Endothelial cell (in vitro differentiated cells): Measurements from ENCODE around the gene CAMKK2. TPM values are rescaled to one million over a fixed set of nuclear protein-coding genes. Genes with fewer than 3 reads are reported as not detected.

Experiments
- DNase-seq: peaks from one replicate; pipeline ENCODE4 v3.0.0; 2021; ENCODE audit warnings: low spot score
- H3K27ac Mint-ChIP-seq: one replicate; pipeline ENCODE4 v1.8.0; 2021; ENCODE audit warnings: mixed read lengths, inconsistent platforms; ENCODE audit not compliant: unreplicated experiment
- H3K27me3 Mint-ChIP-seq: one replicate; pipeline ENCODE4 v1.8.0; 2021; ENCODE audit warnings: mild to moderate bottlenecking, moderate library complexity, mixed read lengths, inconsistent platforms; ENCODE audit not compliant: unreplicated experiment
- H3K36me3 Mint-ChIP-seq: one replicate; pipeline ENCODE4 v1.8.0; 2021; ENCODE audit warnings: mild to moderate bottlenecking, low read depth, mixed read lengths, inconsistent platforms; ENCODE audit not compliant: unreplicated experiment
- H3K4me1 Mint-ChIP-seq: one replicate; pipeline ENCODE4 v1.8.0; 2021; ENCODE audit warnings: mild to moderate bottlenecking, mixed read lengths, inconsistent platforms; ENCODE audit not compliant: unreplicated experiment
- H3K4me3 Mint-ChIP-seq: one replicate; pipeline ENCODE4 v1.8.0; 2021; ENCODE audit warnings: mild to moderate bottlenecking, mixed read lengths, inconsistent platforms; ENCODE audit not compliant: unreplicated experiment
- H3K9me3 Mint-ChIP-seq: one replicate; pipeline ENCODE4 v1.8.0; 2021; ENCODE audit warnings: mixed read lengths, inconsistent platforms; ENCODE audit not compliant: unreplicated experiment
- CTCF ChIP-seq: fragments of 200-600 bp; sonication (generic); IDR thresholded peaks from one replicate; pipeline ENCODE4 v1.5.0; 2021; ENCODE audit warnings: antibody characterized with exemption; ENCODE audit not compliant: unreplicated experiment
- total RNA-seq: library from RNA; stranded (reverse); fragmentation: NEBNext Ultra II Directional; extraction: Animal tissue kit (Norgen Biotek cat#: 25700); gene quantifications from one replicate; pipeline ENCODE4 v1.2.1, GENCODE V29; 2021; ENCODE audit not compliant: unreplicated experiment

The CAMKK2 gene
- total RNA-seq, 1 donor from 2014 or later: 44.5 TPM

GRCh38 chr12:121198949-121199348, 97.6 kb downstream of the CAMKK2 start:
- TF ChIP-seq CTCF: no peak
- no peaks in the 10 kb centered on the region for H3K9me3 Mint-ChIP-seq
- H3K4me3 Mint-ChIP-seq: no peak overlapping the region
- no peak overlapping the region for H3K27ac Mint-ChIP-seq
- H3K36me3 Mint-ChIP-seq: no peaks in the 10 kb centered on the region
- DNase-seq: no peak
- no peaks in the 10 kb centered on the region for H3K27me3 Mint-ChIP-seq
- peaks cover 7% of the 10 kb centered on the region for H3K4me1 Mint-ChIP-seq

DNA sequence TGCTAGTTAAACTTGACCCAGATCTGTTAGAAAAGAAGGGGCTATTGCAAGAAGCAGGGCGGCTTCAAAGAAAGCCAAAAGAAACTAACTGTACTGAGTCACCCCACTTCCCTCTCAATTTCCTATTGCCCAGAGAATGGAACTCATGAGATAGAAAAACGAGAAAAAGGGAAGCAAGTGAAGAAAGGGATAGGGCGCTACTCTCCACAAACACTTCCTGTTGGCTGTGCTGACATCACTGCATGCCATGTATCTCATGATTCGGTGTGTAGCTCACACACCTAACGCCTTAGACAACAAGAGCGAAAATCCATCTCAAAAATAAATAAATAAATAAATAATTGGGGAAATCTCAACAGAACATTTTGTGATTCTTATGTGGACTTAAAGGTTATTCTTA, 99.6 kb downstream of the CAMKK2 start:
- Mint-ChIP-seq H3K27ac (peak overlapping the region; percentile 84), H3K36me3 (no peaks in the 10 kb centered on the region), H3K27me3 (no peaks in the 10 kb centered on the region), H3K4me3 (no peak overlapping the region), H3K9me3 (no peaks in the 10 kb centered on the region), H3K4me1 (peaks cover 4% of the 10 kb centered on the region)
- no peak for DNase-seq
- no peak for TF ChIP-seq CTCF

- TF ChIP-seq CTCF: no peak
- H3K27ac Mint-ChIP-seq: no peak overlapping the region
- no peak overlapping the region for H3K4me3 Mint-ChIP-seq
- no peak for DNase-seq
- H3K9me3 Mint-ChIP-seq: no peaks in the 10 kb centered on the region
- H3K36me3 Mint-ChIP-seq: no peaks in the 10 kb centered on the region
- H3K4me1 Mint-ChIP-seq: peaks cover 8% of the 10 kb centered on the region
- peaks cover 3% of the 10 kb centered on the region for H3K27me3 Mint-ChIP-seq
Measured at GRCh38 chr12:121191151-121191550, 105.4 kb downstream of the CAMKK2 start.

DNA sequence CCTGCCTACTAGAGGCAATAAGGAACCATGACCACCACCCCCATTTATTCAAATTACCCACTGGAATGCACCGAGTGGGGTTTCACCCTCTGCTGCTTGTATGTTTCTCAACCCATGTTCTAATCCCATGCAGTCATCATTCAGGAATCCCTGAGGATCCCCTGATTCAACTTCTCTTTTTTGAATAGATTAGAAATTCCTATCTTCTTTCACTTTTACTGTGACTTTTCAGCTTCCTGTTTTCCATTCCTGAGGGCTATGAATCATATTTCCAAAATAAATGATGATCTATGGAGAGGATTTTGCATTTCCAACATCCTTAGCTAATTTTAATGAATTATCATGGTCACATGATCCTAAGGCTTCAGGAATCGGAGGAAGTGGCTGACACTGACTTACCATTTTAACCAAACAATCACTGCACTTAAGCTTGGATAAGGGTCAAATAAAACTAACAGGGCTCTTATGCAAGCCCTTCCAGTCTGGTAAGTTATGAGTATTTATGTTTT, 105.9 kb downstream of the CAMKK2 start:
- no peak for DNase-seq
- H3K36me3 Mint-ChIP-seq: no peaks in the 10 kb centered on the region
- no peak overlapping the region for H3K27ac Mint-ChIP-seq
- H3K4me3 Mint-ChIP-seq: no peak overlapping the region
- H3K4me1 Mint-ChIP-seq: peaks cover 8% of the 10 kb centered on the region
- H3K27me3 Mint-ChIP-seq: peaks cover 3% of the 10 kb centered on the region
- H3K9me3 Mint-ChIP-seq: no peaks in the 10 kb centered on the region
- TF ChIP-seq CTCF: no peak

DNA sequence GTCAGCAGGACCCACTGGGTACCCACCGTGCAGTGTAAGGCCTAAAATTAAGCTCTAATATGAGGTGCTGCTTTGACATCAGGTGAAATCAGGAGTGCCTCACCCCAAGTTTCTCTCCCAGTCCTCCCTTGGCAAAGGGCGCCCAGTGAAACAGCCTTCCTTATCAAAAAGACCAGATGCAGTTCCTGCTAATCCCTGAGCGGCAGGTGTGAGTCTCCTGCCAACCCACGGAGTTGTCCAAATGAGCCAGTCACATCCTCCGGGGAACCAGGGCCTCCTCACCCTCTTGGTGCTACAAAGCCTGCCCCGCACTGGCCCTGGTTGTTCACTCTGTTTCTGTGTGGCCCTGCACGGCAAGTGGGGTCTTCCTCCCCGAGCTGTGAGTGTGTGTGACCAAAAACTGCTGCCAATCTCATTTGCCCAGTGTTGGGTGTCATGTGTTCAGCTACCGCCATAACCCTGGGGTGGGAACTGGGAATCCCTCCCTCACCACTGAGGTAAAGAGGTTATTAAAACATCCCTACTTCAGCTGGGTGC, 106.8 kb downstream of the CAMKK2 start:
- H3K4me1 Mint-ChIP-seq: peaks cover 8% of the 10 kb centered on the region
- no peak overlapping the region for H3K27ac Mint-ChIP-seq
- no peaks in the 10 kb centered on the region for H3K36me3 Mint-ChIP-seq
- TF ChIP-seq CTCF: no peak
- H3K9me3 Mint-ChIP-seq: no peaks in the 10 kb centered on the region
- no peak for DNase-seq
- H3K4me3 Mint-ChIP-seq: no peak overlapping the region
- peaks cover 3% of the 10 kb centered on the region for H3K27me3 Mint-ChIP-seq
